Measurements from ENCODE around the gene CPVL.

The CPVL gene

DNA sequence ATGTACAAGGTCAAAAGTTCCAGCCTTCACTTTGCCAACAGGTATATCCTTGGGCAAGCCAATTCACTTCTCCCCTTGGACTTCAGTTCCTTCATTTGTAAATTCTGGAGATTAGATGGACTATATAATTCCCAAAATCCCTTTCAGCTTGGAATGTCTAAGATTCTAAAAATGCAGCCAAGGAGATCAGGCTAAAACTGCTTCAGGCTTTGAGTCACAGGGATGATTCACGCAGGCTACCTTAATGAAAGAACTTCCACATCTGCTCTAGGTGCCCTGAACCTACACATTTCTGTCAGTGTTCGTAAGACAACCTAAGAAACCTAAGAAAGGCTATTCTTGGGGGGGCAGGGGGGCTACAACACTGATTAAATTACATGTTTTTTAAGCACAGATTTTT is 7.1 kb downstream of the CPVL start:
- H3K4me3 ChIP-seq (ENCODE audit: control insufficient read depth, low read depth, low read length), result no peak overlapping the region
- DNase-seq (ENCODE audit: low read depth), result peak; percentile 28

GRCh38 chr7:29138588-29138987 is 7.7 kb downstream of the CPVL start:
- H3K4me3 ChIP-seq (ENCODE audit: control insufficient read depth, low read depth, low read length), result no peak overlapping the region
- TF ChIP-seq, protein P1, sequence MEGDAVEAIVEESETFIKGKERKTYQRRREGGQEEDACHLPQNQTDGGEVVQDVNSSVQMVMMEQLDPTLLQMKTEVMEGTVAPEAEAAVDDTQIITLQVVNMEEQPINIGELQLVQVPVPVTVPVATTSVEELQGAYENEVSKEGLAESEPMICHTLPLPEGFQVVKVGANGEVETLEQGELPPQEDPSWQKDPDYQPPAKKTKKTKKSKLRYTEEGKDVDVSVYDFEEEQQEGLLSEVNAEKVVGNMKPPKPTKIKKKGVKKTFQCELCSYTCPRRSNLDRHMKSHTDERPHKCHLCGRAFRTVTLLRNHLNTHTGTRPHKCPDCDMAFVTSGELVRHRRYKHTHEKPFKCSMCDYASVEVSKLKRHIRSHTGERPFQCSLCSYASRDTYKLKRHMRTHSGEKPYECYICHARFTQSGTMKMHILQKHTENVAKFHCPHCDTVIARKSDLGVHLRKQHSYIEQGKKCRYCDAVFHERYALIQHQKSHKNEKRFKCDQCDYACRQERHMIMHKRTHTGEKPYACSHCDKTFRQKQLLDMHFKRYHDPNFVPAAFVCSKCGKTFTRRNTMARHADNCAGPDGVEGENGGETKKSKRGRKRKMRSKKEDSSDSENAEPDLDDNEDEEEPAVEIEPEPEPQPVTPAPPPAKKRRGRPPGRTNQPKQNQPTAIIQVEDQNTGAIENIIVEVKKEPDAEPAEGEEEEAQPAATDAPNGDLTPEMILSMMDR (conservative IDR thresholded peaks at IDR 0.05; ENCODE audit: control insufficient read depth, insufficient read depth, low read depth, low read length), result no peak
- DNase-seq (ENCODE audit: low read depth), result no peak

More for the DNA sequence above, 7.1 kb downstream of the CPVL start:
- TF ChIP-seq, protein P1 (conservative IDR thresholded peaks at IDR 0.05; ENCODE audit: control insufficient read depth, insufficient read depth, low read depth, low read length), result no peak

DNA sequence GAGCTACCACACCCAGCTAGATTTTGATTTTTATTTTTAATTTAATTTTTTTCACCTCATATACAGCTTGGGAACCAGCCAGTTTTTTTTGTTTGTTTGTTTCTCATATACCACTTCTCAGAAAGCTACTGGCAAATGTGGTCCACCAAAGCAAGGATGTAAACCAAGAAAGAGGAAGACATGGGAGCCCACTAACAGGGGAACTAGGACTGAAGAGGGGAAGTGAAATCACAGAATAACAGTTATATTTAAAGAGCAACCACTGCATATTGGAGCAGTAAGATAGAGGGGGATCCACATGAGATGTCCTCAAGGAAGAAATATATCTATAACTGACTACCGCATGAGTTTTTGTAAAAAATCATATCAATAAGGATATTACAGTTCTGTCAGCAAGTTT is 10.5 kb downstream of the CPVL start:
- DNase-seq (ENCODE audit: low read depth), result no peak
- TF ChIP-seq, protein P1 (conservative IDR thresholded peaks at IDR 0.05; ENCODE audit: control insufficient read depth, insufficient read depth, low read depth, low read length), result no peak
- H3K4me3 ChIP-seq (ENCODE audit: control insufficient read depth, low read depth, low read length), result no peak overlapping the region

GRCh38 chr7:29132980-29133379 is 13.4 kb downstream of the CPVL start:
- H3K4me3 ChIP-seq (ENCODE audit: control insufficient read depth, low read depth, low read length), result no peak overlapping the region
- TF ChIP-seq, protein P1 (conservative IDR thresholded peaks at IDR 0.05; ENCODE audit: control insufficient read depth, insufficient read depth, low read depth, low read length), result no peak
- no peak for DNase-seq (ENCODE audit: low read depth)

- TF ChIP-seq, protein P1 (conservative IDR thresholded peaks at IDR 0.05; ENCODE audit: control insufficient read depth, insufficient read depth, low read depth, low read length), result no peak
- no peak overlapping the region for H3K4me3 ChIP-seq (ENCODE audit: control insufficient read depth, low read depth, low read length)
- DNase-seq (ENCODE audit: low read depth), result no peak
Observed at GRCh38 chr7:29131678-29132077, 14.7 kb downstream of the CPVL start.

GRCh38 chr7:29130096-29130495 is 16.2 kb downstream of the CPVL start:
- TF ChIP-seq, protein P1 (conservative IDR thresholded peaks at IDR 0.05; ENCODE audit: control insufficient read depth, insufficient read depth, low read depth, low read length), result no peak
- H3K4me3 ChIP-seq (ENCODE audit: control insufficient read depth, low read depth, low read length), result no peak overlapping the region
- DNase-seq (ENCODE audit: low read depth), result no peak

DNA sequence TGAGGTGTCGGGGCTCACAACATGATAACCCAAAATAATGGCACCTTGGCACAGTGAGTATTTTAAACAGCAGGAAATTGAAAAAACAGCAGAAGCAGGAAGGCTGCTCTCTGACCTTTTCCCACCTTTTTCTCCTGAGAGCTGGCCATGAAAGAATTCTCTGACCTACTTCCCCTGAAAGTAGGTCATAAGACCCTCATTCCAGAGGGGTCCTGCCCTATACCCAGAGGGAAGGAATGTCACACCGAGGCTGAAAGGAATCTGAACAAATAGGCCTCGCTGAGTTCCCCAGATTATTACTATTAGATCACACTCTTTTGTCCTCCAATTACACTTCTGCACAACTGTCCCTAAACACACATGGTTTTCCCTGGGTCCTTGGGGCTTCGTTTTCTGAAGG is 18.8 kb downstream of the CPVL start:
- DNase-seq (ENCODE audit: low read depth), result no peak
- no peak overlapping the region for H3K4me3 ChIP-seq (ENCODE audit: control insufficient read depth, low read depth, low read length)
- TF ChIP-seq, protein P1 (conservative IDR thresholded peaks at IDR 0.05; ENCODE audit: control insufficient read depth, insufficient read depth, low read depth, low read length), result no peak
